Adrenal gland (tissue), 5 donors: ENCODE measurements around the gene RNF41.

Source experiments
- CTCF ChIP-seq, 6 experiments: fragments of 450-650 bp in 4 of 6; fragments of 200-600 bp in 2 of 6; sonication (generic) in 1 of 6; IDR thresholded peaks; 1 replicate in 5 of 6; 2 replicates in 1 of 6; pipeline versions ENCODE4 v1.5.1 to v1.8.0; 2016 to 2021; ENCODE audit warnings: antibody characterized with exemption in 6 of 6, mild to moderate bottlenecking in 2 of 6, moderate library complexity in 1 of 6
- POLR2A ChIP-seq, 2 donors: fragments of 450-650 bp; IDR thresholded peaks; one replicate each; pipeline ENCODE4 v1.6.1; 2017; ENCODE audit warnings: antibody characterized with exemption in 2 of 2, mild to moderate bottlenecking in 2 of 2, moderate library complexity in 1 of 2
- donor health status: DM: no; HTN: no; CAD: no.

GRCh38 chr12:56229916-56230431, 8.3 kb upstream of the RNF41 start, which contains the start of gene SLC39A5:
- TF ChIP-seq CTCF (IDR thresholded peaks at IDR 0.05): no peak
- no peak for TF ChIP-seq POLR2A (IDR thresholded peaks at IDR 0.05)
